SH-SY5Y (cell line): ENCODE data around the gene RAB1A.

Source experiments
- GATA2 ChIP-seq: IDR thresholded peaks from 2 replicates; pipeline ENCODE4 v1.6.1; 2011; ENCODE audit warnings: mild to moderate bottlenecking, low read depth, low read length
- GATA3 ChIP-seq: IDR thresholded peaks from 2 replicates; pipeline ENCODE4 v1.6.1; 2011; ENCODE audit warnings: low read depth, mild to moderate bottlenecking, low read length, moderate library complexity

The RAB1A gene

GRCh38 chr2:65045651-65046050 is 84.3 kb downstream of the RAB1A start:
- TF ChIP-seq GATA2 (no peak), GATA3 (no peak)

DNA sequence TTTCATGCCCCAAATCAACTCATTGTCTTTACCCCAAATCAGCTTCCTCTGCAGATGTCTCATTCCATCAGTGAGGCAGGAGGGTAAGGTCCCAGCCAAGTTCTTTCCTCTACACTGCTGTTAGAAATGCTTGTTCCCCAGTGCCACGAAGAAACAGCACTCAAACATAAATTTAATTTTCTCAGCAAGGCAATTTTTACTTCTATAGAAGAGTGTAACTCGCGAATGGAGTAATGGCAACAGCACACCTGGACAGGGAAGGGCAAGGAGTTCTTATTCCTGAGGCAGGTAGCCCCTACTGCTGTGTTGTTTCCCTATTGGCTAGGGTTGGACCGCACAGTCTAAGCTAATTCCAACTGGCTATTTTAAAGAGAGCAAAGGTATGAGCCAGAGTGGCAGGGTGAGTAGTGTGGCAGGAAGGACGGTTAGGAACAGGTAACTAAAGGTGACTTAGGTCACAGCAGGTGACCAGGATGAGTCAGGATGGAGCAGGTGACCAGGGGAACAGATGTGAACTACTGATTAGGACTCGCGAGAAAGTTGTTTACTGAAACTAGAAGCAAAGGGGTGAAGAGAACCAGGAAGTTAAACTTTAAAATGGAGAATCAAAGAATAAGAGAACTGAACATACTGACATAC is 85.7 kb downstream of the RAB1A start:
- TF ChIP-seq GATA3, result no peak
- no peak for TF ChIP-seq GATA2

GRCh38 chr2:65043001-65043400 is 86.9 kb downstream of the RAB1A start:
- TF ChIP-seq GATA3, result no peak
- no peak for TF ChIP-seq GATA2

DNA sequence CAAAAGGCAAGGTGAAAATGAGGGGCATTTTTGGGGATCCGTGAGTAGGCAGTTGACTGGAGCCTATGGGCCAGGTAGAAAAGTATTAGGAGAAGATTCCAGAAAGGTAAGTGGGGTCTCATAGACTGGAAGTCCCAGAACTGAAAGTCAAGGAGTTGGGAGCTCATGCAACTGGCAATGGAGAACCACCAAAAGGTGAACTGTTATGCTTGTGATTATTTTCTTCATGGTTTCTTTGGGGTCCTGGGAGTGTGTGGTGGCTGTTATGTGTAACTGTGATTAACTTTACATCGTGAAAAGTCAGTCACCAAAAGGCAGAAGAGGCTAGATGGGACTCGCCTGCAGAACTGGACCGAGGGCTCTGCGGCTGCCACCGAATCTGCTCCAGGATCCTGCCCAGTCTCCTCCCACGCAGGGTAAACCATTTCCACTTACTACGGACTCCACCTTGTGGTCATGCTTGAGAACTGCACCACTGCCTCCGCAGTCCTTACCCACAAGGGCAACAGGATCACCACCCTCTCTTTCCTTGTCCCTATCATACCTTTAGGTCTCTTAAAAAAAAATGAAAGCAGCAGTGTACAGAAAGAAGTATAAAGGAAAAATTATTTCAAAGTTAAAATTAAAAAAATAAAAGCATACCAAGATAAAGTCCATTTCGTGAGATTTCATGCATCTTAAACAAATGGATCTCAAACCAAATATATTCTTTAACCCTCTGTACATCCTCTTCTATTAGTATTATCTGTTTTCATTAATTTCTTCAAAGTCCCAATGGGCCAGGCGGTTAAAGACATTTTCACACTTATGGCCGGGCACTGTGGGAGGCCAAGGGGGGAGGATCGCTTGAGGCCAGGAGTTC is 89.3 kb downstream of the RAB1A start:
- TF ChIP-seq GATA3 (no peak), GATA2 (no peak)

DNA sequence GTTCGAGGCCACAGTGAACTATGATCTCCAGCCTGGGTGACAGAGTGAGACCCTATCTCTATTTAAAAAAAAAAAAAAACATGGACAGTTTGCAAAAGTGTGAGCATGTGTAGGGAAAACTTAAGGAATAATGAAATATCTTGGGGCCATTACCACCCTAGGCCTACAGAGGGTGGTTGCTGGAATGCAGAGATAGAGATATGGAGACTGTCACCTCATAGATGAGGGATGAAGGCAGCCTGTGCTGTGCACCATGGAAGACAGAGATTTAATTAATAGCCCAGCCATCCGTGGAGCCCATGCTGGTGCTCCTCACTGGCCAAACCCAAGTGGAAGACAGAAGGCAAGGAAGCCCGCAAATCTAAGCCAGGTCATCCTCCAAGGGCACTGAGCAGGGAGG is 90.3 kb downstream of the RAB1A start:
- TF ChIP-seq GATA2, result no peak
- no peak for TF ChIP-seq GATA3

- TF ChIP-seq GATA3 (no peak), GATA2 (no peak)
These were observed 92.7 kb downstream of the RAB1A start for GRCh38 chr2:65037178-65037577.
